A673 (cell line): ENCODE results near the gene ZNHIT6. TPM values are rescaled to one million over a fixed set of nuclear protein-coding genes. Genes with fewer than 3 reads are reported as not detected.

Experiments used
- BruUV-seq: library from RNA; stranded (reverse); fragments of 400-500 nt; replicated peaks from 2 replicates; lab custom pipeline; 2021; lab: Mats Ljungman, UMichigan
- CTCF ChIA-PET: fragments of 300-600 bp; sonication (Branson Sonifier 250); formaldehyde crosslinking; loops from one replicate; lab custom pipeline; 2022; ENCODE audit warnings: antibody characterized with exemption; lab: Charles Lee
- POLR2A ChIA-PET: fragments of 300-600 bp; sonication (Branson Sonifier 250); formaldehyde crosslinking; loops from one replicate; lab custom pipeline; 2022; ENCODE audit warnings: antibody characterized with exemption; ENCODE audit not compliant: low non-redundant PET; lab: Charles Lee
- DNase-seq: peaks from one replicate; pipeline ENCODE4 v3.0.0-alpha.2; 2015; ENCODE audit warnings: low spot score
- H3K27ac ChIP-seq: fragments of 200-600 bp; sonication (generic); 2 replicates; pipeline ENCODE4 v1.5.1; 2016; ENCODE audit warnings: mixed run types, low read depth, mild to moderate bottlenecking, mixed read lengths, antibody characterized with exemption, low read length; ENCODE audit not compliant: poor library complexity, severe bottlenecking
- H3K27me3 ChIP-seq: fragments of 200-600 bp; sonication (generic); replicated peaks from 2 replicates; pipeline ENCODE4 v1.6.1; 2017; ENCODE audit warnings: mixed run types, low read depth, mild to moderate bottlenecking, mixed read lengths, antibody characterized with exemption, low read length; ENCODE audit not compliant: insufficient read depth, poor library complexity
- H3K36me3 ChIP-seq: fragments of 200-600 bp; sonication (generic); 2 replicates; pipeline ENCODE4 v1.6.1; 2016; ENCODE audit warnings: mixed run types, mild to moderate bottlenecking, mixed read lengths, antibody characterized with exemption, low read length; ENCODE audit not compliant: insufficient read depth, poor library complexity, severe bottlenecking
- H3K4me1 ChIP-seq: fragments of 200-600 bp; sonication (generic); 2 replicates; pipeline ENCODE4 v1.6.1; 2017; ENCODE audit warnings: mixed run types, mild to moderate bottlenecking, mixed read lengths, antibody characterized with exemption, low read length; ENCODE audit not compliant: insufficient read depth, poor library complexity, severe bottlenecking
- H3K4me3 ChIP-seq: fragments of 200-600 bp; sonication (generic); 2 replicates; pipeline ENCODE4 v1.5.1; 2016; ENCODE audit warnings: low read depth, mixed run types, mild to moderate bottlenecking, mixed read lengths, low read length; ENCODE audit not compliant: poor library complexity, severe bottlenecking
- H3K9me3 ChIP-seq: fragments of 200-600 bp; sonication (generic); 2 replicates; pipeline ENCODE4 v1.6.1; 2016; ENCODE audit warnings: mixed run types, low read depth, mild to moderate bottlenecking, mixed read lengths, antibody characterized with exemption, low read length; ENCODE audit not compliant: poor library complexity, severe bottlenecking
- EZH2 ChIP-seq: fragments of 200-600 bp; sonication (generic); IDR thresholded peaks from 2 replicates; pipeline ENCODE4 v1.6.1; 2017; ENCODE audit warnings: borderline replicate concordance, low read depth, mild to moderate bottlenecking, mixed read lengths, antibody characterized with exemption, low read length; ENCODE audit not compliant: poor library complexity, severe bottlenecking
- intact Hi-C: fragments of 100-400 bp; cut with micrococcal nuclease; formaldehyde crosslinking; loops from one replicate; pipeline ENCODE4 v1.10.0; 2022; ENCODE audit not compliant: unreplicated experiment
- total RNA-seq: library from RNA; stranded (reverse); gene quantifications from 2 replicates; pipeline ENCODE4 v1.2.3, GENCODE V29; 2021
- TF ChIP-seq, protein P1 (sequence below): fragments of 300-800, 200-600 bp; sonication (generic); conservative IDR thresholded peaks from 2 replicates; pipeline ENCODE4 v1.5.1; 2017; ENCODE audit warnings: low read depth, mild to moderate bottlenecking, antibody characterized with exemption, low read length, moderate library complexity, mixed read lengths

ZNHIT6 gene
- total RNA-seq, 1 experiment from 2014 or later = 37.6 TPM

DNA sequence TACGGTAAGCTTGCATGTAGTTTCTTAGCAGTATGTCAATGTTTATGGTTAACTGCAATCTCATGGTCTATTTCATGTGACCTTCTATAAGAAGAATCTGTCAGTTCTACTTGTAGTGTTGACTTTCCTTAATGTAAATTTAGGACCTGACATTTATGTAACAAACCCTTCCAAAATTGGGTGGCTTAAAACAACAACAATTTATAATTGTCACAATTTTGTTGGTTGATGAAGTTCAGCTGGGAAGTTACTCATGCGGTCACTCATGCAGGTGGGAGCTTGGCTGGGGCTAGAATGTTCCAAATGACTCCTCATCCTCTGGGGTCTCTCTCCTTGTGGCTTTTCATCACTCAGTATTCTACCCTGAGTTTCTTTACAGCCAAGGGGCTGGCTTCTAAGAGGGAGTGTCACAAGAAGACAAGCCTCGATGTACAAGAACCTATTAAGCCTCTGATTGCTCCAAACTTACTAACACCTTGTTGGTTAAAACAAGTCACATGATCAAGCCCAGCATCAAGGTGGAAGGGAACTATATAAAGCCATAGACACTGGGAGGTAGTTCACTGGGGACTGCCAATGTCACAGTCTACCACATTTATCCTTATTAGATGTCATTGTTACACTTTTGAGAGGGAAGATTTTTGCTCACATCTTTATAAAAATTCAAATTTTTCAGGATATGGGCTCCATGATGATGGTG is 103.8 kb downstream of the ZNHIT6 start:
- BruUV-seq = no TSS peak
- CTCF ChIA-PET = no interaction called here

GRCh38 chr1:85603086-85603880 is 105.0 kb downstream of the ZNHIT6 start:
- CTCF ChIA-PET = no interaction called here
- no TSS peak for BruUV-seq

More for the DNA sequence above, 103.8 kb downstream of the ZNHIT6 start:
- no peaks in the 10 kb centered on the region for H3K36me3 ChIP-seq
- no peak for DNase-seq
- H3K4me1 ChIP-seq = peaks cover 11% of the 10 kb centered on the region
- POLR2A ChIA-PET = no interaction called here
- no peaks in the 10 kb centered on the region for H3K27me3 ChIP-seq
- TF ChIP-seq, protein P1, sequence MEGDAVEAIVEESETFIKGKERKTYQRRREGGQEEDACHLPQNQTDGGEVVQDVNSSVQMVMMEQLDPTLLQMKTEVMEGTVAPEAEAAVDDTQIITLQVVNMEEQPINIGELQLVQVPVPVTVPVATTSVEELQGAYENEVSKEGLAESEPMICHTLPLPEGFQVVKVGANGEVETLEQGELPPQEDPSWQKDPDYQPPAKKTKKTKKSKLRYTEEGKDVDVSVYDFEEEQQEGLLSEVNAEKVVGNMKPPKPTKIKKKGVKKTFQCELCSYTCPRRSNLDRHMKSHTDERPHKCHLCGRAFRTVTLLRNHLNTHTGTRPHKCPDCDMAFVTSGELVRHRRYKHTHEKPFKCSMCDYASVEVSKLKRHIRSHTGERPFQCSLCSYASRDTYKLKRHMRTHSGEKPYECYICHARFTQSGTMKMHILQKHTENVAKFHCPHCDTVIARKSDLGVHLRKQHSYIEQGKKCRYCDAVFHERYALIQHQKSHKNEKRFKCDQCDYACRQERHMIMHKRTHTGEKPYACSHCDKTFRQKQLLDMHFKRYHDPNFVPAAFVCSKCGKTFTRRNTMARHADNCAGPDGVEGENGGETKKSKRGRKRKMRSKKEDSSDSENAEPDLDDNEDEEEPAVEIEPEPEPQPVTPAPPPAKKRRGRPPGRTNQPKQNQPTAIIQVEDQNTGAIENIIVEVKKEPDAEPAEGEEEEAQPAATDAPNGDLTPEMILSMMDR = no peak
- TF ChIP-seq EZH2 = no peak
- no peak overlapping the region for H3K27ac ChIP-seq
- intact Hi-C loops = loop anchor here (10.0 kb wide), 1 partner anchor 410 kb away; no protein-coding TSS in a partner anchor
- H3K4me3 ChIP-seq = no peak overlapping the region
- no peaks in the 10 kb centered on the region for H3K9me3 ChIP-seq

GRCh38 chr1:85602571-85602970 is 105.7 kb downstream of the ZNHIT6 start:
- Histone ChIP-seq H3K9me3 (no peaks in the 10 kb centered on the region), H3K27ac (no peak overlapping the region), H3K4me3 (no peak overlapping the region), H3K4me1 (peaks cover 9% of the 10 kb centered on the region), H3K27me3 (no peaks in the 10 kb centered on the region), H3K36me3 (no peaks in the 10 kb centered on the region)
- intact Hi-C loops = loop anchor here (10.0 kb wide), 1 partner anchor 412 kb away; no protein-coding TSS in a partner anchor
- POLR2A ChIA-PET = no interaction called here
- DNase-seq = no peak
- CTCF ChIA-PET = no interaction called here
- no TSS peak for BruUV-seq
- TF ChIP-seq, protein P1 = no peak
- TF ChIP-seq EZH2 = no peak

More at GRCh38 chr1:85603086-85603880, 105.0 kb downstream of the ZNHIT6 start:
- intact Hi-C loops = loop anchor here (10.0 kb wide), 1 partner anchor 412 kb away; no protein-coding TSS in a partner anchor
- Histone ChIP-seq H3K27me3 (no peaks in the 10 kb centered on the region), H3K36me3 (no peaks in the 10 kb centered on the region), H3K27ac (no peak overlapping the region), H3K9me3 (no peaks in the 10 kb centered on the region), H3K4me3 (no peak overlapping the region), H3K4me1 (peaks cover 11% of the 10 kb centered on the region)
- TF ChIP-seq, protein P1 = no peak
- no peak for TF ChIP-seq EZH2
- DNase-seq = no peak
- POLR2A ChIA-PET = no interaction called here
